GM20000 (cell line): ENCODE results near the gene LARGE1.

ENCODE experiments used
- DNase-seq: peaks from one replicate; pipeline ENCODE4 v3.0.0; 2012; ENCODE audit warnings: low spot score
- CTCF ChIP-seq: IDR thresholded peaks from 2 replicates; pipeline ENCODE4 v1.5.1; 2012; ENCODE audit warnings: mild to moderate bottlenecking, control low read depth; ENCODE audit errors: extremely low read depth, missing control alignments

LARGE1 gene

DNA sequence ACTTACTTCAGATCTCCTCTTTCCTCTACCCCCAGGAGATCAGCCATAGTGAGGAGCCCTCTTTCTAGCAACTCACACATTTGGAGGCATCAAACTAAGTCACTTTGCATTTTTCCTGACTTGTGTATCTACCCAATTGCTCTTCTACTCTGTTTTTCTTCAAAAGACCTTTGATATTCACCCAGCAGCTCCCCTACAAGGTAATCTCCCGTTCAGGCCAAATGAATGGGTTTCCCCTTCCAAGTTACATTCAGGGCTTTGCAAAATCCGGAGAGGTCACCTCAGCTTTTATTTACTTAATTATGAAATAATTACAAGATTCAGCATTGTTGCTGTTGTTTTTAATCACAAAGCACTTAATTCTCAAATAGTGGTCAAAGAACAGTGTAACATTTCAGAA is 6.1 kb downstream of the LARGE1 start:
- DNase-seq = no peak
- TF ChIP-seq CTCF = no peak

DNA sequence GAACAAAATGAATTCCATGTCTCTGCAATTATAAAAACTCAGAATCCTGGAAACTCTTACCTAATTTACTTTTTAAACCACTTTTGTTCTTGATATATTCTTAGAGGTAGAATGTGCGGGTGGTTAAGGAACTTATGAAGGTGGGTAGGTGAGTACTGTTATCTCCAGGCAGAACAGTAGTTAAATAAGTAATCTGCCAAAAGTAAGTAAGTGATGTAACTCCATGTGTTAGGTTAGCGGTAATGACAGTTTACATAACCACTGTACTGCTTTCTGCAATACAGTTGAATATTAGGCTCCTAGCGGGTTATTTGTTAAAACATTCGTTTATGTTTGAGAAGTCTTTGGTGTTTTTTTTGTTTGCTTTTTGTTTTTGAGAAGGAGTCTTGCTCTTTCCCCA is 7.1 kb downstream of the LARGE1 start:
- TF ChIP-seq CTCF = no peak
- DNase-seq = no peak

GRCh38 chr22:33909911-33910310 is 10.4 kb downstream of the LARGE1 start:
- no peak for TF ChIP-seq CTCF
- no peak for DNase-seq

DNA sequence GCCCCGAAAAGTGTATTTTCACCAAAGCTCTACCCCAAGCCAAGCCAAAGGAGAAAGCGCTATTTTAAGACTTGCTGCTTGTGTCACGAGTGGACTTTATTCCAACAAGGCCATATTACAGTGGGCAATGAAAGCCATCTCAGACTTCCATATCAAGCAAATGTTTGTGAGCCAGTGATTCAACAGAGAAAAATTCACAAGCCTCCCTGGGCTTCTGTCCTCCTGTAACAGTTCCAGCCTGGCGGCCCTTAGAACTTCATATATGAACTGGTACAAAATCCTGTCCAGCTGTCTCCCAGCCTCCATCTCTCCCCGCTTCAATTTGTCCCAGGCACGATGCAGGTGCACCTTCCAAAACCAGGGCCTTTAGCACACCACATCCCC is 11.2 kb downstream of the LARGE1 start:
- no peak for TF ChIP-seq CTCF
- no peak for DNase-seq

DNA sequence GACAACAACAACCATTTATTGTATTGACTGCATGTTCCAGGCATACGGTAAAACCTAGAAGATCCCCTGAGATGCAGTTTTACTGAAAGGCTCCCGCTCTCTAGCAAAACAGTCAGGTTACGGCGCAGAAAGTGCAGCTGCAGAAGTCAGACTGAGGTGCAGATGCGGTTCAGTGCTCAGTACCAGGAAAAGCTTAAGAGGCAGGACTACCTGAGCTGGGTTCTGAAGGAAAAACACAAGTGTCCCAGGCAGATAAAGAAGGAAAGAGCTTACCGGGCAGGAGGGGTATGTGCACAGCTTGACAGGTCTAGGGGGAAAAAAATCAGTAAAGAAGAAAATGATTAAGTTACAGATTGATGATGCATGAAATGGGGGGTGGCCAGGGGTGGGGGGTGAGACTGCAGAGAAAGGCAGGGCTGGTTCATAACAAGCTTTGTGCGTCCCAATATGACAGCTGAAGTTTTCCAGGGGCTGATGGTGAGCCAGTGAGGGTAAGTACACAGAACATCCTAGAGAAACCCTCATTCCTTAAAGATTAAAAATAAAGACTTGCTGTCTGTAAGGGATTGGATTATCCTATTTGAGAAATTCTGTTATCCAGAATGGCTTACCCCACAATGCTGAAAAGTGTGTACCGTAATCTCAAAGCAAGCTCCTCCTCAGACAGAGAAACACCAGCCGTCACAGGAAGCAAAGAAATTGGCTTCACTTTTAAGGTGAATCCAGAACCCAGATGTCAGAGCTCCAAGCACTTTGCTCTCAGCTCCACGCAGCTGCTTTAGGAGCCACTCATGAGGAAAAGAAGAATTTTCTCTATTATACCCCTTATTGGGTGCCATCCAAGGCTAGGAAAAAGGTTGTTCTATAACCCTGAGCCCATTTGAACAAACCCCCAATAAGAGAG is 11.9 kb downstream of the LARGE1 start:
- no peak for DNase-seq
- TF ChIP-seq CTCF = no peak

- TF ChIP-seq CTCF = no peak
- no peak for DNase-seq
Measured at GRCh38 chr22:33906954-33907353, 13.3 kb downstream of the LARGE1 start.

- no peak for TF ChIP-seq CTCF
- no peak for DNase-seq
Measured at GRCh38 chr22:33906475-33906874, 13.8 kb downstream of the LARGE1 start.
